AG04450 (cell line): ENCODE results near the gene TRDMT1. TPM values are rescaled to one million over a fixed set of nuclear protein-coding genes. Genes with fewer than 3 reads are reported as not detected.

Experiments used
- CTCF ChIA-PET: fragments of 300-600, 350-600 bp; formaldehyde crosslinking; extraction: SDS; loops from one replicate; lab custom pipeline; 2022; ENCODE audit warnings: antibody characterized with exemption, inconsistent platforms; lab: Charles Lee
- POLR2A ChIA-PET: fragments of 350-600 bp; formaldehyde crosslinking; extraction: SDS; loops from one replicate; lab custom pipeline; 2021; ENCODE audit warnings: antibody characterized with exemption, inconsistent platforms; lab: Yijun Ruan, JAX
- DNase-seq: peaks from one replicate; pipeline ENCODE4 v3.0.0-alpha.2; 2011; ENCODE audit warnings: low read depth, low spot score
- H3K27ac ChIP-seq: one replicate; pipeline ENCODE4 v1.5.1; 2012; ENCODE audit warnings: low read depth, low read length, control low read depth
- H3K27me3 ChIP-seq: one replicate; pipeline ENCODE4 v1.6.0; 2012; ENCODE audit warnings: low read length; ENCODE audit not compliant: control insufficient read depth, insufficient read depth
- H3K4me3 ChIP-seq: 2 replicates; pipeline ENCODE4 v1.5.1; 2011; ENCODE audit warnings: mild to moderate bottlenecking, low read depth, low read length, control low read depth
- H3K9me3 ChIP-seq: 2 replicates; pipeline ENCODE4 v1.5.1; 2012; ENCODE audit warnings: low read length; ENCODE audit not compliant: control insufficient read depth, insufficient read depth
- CTCF ChIP-seq: IDR thresholded peaks from 2 replicates; pipeline ENCODE4 v1.5.1; 2011; ENCODE audit warnings: low read depth, low read length, control low read depth, inconsistent platforms
- polyA plus RNA-seq: library from polyadenylated mRNA; depleted of rRNA; stranded (reverse); fragments of >200 nt; gene quantifications from 2 replicates; pipeline ENCODE4 v1.2.3, GENCODE V29; 2011; rRNA removed
- small RNA-seq: library from RNA; depleted of rRNA; stranded (forward); fragments of <200 nt; gene quantifications from one replicate; pipeline ENCODE3, GENCODE V24; 2012; ENCODE audit warnings: low read depth; ENCODE audit not compliant: insufficient read length

TRDMT1 gene
- polyA plus RNA-seq, 1 experiment, result 7.1 TPM

GRCh38 chr10:17101257-17101909 is 100.1 kb downstream of the TRDMT1 start:
- ChIA-PET CTCF (no interaction called here), POLR2A (no interaction called here)

GRCh38 chr10:17100586-17100985 is 100.9 kb downstream of the TRDMT1 start:
- CTCF ChIA-PET, result no interaction called here
- Histone ChIP-seq H3K27me3 (no peaks in the 10 kb centered on the region), H3K27ac (no peak overlapping the region), H3K9me3 (no peaks in the 10 kb centered on the region), H3K4me3 (no peak overlapping the region)
- TF ChIP-seq CTCF, result no peak
- POLR2A ChIA-PET, result no interaction called here
- DNase-seq, result no peak

More at GRCh38 chr10:17101257-17101909, 100.1 kb downstream of the TRDMT1 start:
- Histone ChIP-seq H3K27ac (no peak overlapping the region), H3K4me3 (no peak overlapping the region), H3K9me3 (no peaks in the 10 kb centered on the region), H3K27me3 (no peaks in the 10 kb centered on the region)
- TF ChIP-seq CTCF, result no peak
- DNase-seq, result no peak

GRCh38 chr10:17098012-17098411 is 103.5 kb downstream of the TRDMT1 start:
- Histone ChIP-seq H3K9me3 (no peaks in the 10 kb centered on the region), H3K27ac (no peak overlapping the region), H3K27me3 (no peaks in the 10 kb centered on the region), H3K4me3 (no peak overlapping the region)
- CTCF ChIA-PET, result no interaction called here
- POLR2A ChIA-PET, result no interaction called here
- DNase-seq, result no peak
- TF ChIP-seq CTCF, result no peak

Small RNA genes within 50 kb of the gene (small RNA-seq; reads per million reads assigned to genes)
- gene AC067747.1, result not detected

Other genes starting within 250 kb of the TRDMT1 start
- gene CUBN, start 71.9 kb downstream of the TRDMT1 start, polyA plus RNA-seq, result 0.38 and 0.76 TPM in 2 replicates
- gene VIM, start 26.6 kb upstream of the TRDMT1 start, polyA plus RNA-seq, result 4,126 and 4,378 TPM in 2 replicates